A673 (cell line): ENCODE results near the gene CLASP1. TPM values are rescaled to one million over a fixed set of nuclear protein-coding genes. Genes with fewer than 3 reads are reported as not detected.

Source experiments
- BruUV-seq: library from RNA; stranded (reverse); fragments of 400-500 nt; replicated peaks from 2 replicates; lab custom pipeline; 2021; lab: Mats Ljungman, UMichigan
- CTCF ChIA-PET: fragments of 300-600 bp; sonication (Branson Sonifier 250); formaldehyde crosslinking; loops from one replicate; lab custom pipeline; 2022; ENCODE audit warnings: antibody characterized with exemption; lab: Charles Lee
- POLR2A ChIA-PET: fragments of 300-600 bp; sonication (Branson Sonifier 250); formaldehyde crosslinking; loops from one replicate; lab custom pipeline; 2022; ENCODE audit warnings: antibody characterized with exemption; ENCODE audit not compliant: low non-redundant PET; lab: Charles Lee
- DNase-seq: peaks from one replicate; pipeline ENCODE4 v3.0.0-alpha.2; 2015; ENCODE audit warnings: low spot score
- H3K27ac ChIP-seq: fragments of 200-600 bp; sonication (generic); 2 replicates; pipeline ENCODE4 v1.5.1; 2016; ENCODE audit warnings: mixed run types, low read depth, mild to moderate bottlenecking, mixed read lengths, antibody characterized with exemption, low read length; ENCODE audit not compliant: poor library complexity, severe bottlenecking
- H3K27me3 ChIP-seq: fragments of 200-600 bp; sonication (generic); replicated peaks from 2 replicates; pipeline ENCODE4 v1.6.1; 2017; ENCODE audit warnings: mixed run types, low read depth, mild to moderate bottlenecking, mixed read lengths, antibody characterized with exemption, low read length; ENCODE audit not compliant: insufficient read depth, poor library complexity
- H3K36me3 ChIP-seq: fragments of 200-600 bp; sonication (generic); 2 replicates; pipeline ENCODE4 v1.6.1; 2016; ENCODE audit warnings: mixed run types, mild to moderate bottlenecking, mixed read lengths, antibody characterized with exemption, low read length; ENCODE audit not compliant: insufficient read depth, poor library complexity, severe bottlenecking
- H3K4me1 ChIP-seq: fragments of 200-600 bp; sonication (generic); 2 replicates; pipeline ENCODE4 v1.6.1; 2017; ENCODE audit warnings: mixed run types, mild to moderate bottlenecking, mixed read lengths, antibody characterized with exemption, low read length; ENCODE audit not compliant: insufficient read depth, poor library complexity, severe bottlenecking
- H3K4me3 ChIP-seq: fragments of 200-600 bp; sonication (generic); 2 replicates; pipeline ENCODE4 v1.5.1; 2016; ENCODE audit warnings: low read depth, mixed run types, mild to moderate bottlenecking, mixed read lengths, low read length; ENCODE audit not compliant: poor library complexity, severe bottlenecking
- H3K9me3 ChIP-seq: fragments of 200-600 bp; sonication (generic); 2 replicates; pipeline ENCODE4 v1.6.1; 2016; ENCODE audit warnings: mixed run types, low read depth, mild to moderate bottlenecking, mixed read lengths, antibody characterized with exemption, low read length; ENCODE audit not compliant: poor library complexity, severe bottlenecking
- EZH2 ChIP-seq: fragments of 200-600 bp; sonication (generic); IDR thresholded peaks from 2 replicates; pipeline ENCODE4 v1.6.1; 2017; ENCODE audit warnings: borderline replicate concordance, low read depth, mild to moderate bottlenecking, mixed read lengths, antibody characterized with exemption, low read length; ENCODE audit not compliant: poor library complexity, severe bottlenecking
- intact Hi-C: fragments of 100-400 bp; cut with micrococcal nuclease; formaldehyde crosslinking; loops from one replicate; pipeline ENCODE4 v1.10.0; 2022; ENCODE audit not compliant: unreplicated experiment
- total RNA-seq: library from RNA; stranded (reverse); gene quantifications from 2 replicates; pipeline ENCODE4 v1.2.3, GENCODE V29; 2021
- TF ChIP-seq, protein P1 (sequence below): fragments of 300-800, 200-600 bp; sonication (generic); conservative IDR thresholded peaks from 2 replicates; pipeline ENCODE4 v1.5.1; 2017; ENCODE audit warnings: low read depth, mild to moderate bottlenecking, antibody characterized with exemption, low read length, moderate library complexity, mixed read lengths

CLASP1 gene
- total RNA-seq, 1 experiment from 2014 or later, result 69.1 TPM

DNA sequence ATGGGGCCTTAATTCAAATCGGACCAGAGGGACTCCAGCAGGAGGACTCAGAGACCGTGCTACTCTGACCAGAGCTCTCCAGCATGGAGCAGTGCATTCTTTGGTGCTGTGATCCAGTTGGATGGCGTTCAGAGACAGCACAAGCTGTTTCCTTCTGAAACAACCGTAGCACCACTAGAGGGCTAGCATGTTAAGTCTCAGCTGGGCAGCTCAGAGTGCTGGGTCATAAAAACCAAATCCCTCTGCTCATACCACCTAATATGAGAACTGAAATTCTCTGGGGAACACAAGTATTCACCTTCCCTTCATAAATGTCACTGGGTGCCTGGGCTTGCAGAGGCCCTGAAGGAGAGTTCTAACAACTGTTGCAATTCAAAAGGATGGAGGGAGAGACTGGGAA is 266.5 kb downstream of the CLASP1 start:
- no peak overlapping the region for H3K27ac ChIP-seq
- peaks cover 33% of the 10 kb centered on the region for H3K36me3 ChIP-seq
- H3K4me1 ChIP-seq, result no peaks in the 10 kb centered on the region
- DNase-seq, result peak; percentile 20
- no peaks in the 10 kb centered on the region for H3K9me3 ChIP-seq
- no peaks in the 10 kb centered on the region for H3K27me3 ChIP-seq
- intact Hi-C loops, result no loop called here
- no peak overlapping the region for H3K4me3 ChIP-seq
- TF ChIP-seq EZH2, result no peak
- TF ChIP-seq, protein P1, sequence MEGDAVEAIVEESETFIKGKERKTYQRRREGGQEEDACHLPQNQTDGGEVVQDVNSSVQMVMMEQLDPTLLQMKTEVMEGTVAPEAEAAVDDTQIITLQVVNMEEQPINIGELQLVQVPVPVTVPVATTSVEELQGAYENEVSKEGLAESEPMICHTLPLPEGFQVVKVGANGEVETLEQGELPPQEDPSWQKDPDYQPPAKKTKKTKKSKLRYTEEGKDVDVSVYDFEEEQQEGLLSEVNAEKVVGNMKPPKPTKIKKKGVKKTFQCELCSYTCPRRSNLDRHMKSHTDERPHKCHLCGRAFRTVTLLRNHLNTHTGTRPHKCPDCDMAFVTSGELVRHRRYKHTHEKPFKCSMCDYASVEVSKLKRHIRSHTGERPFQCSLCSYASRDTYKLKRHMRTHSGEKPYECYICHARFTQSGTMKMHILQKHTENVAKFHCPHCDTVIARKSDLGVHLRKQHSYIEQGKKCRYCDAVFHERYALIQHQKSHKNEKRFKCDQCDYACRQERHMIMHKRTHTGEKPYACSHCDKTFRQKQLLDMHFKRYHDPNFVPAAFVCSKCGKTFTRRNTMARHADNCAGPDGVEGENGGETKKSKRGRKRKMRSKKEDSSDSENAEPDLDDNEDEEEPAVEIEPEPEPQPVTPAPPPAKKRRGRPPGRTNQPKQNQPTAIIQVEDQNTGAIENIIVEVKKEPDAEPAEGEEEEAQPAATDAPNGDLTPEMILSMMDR, result 0 out of 2 replicates have a peak, but pooled peaks have one; percentile 13
- ChIA-PET CTCF (no interaction called here), POLR2A (no interaction called here)
- no TSS peak for BruUV-seq

DNA sequence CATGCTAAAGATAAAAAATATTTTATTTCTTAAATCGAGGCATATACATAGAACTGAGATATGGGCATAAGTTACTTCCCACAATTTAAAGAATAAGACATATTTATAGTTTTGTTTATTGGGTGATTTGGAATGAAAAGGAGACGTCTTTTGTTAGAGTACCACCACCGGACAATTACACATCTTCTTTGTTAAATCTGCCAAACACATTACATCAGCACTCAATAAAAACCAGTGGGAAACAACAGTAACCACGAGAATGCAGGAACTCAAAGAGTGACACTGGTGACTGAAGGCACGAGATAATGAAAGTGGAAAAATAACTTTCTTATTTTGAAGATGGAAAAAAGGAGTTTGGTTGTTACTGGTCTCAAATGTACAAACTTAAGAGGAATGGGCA is 271.6 kb downstream of the CLASP1 start:
- Histone ChIP-seq H3K4me1 (no peaks in the 10 kb centered on the region), H3K9me3 (no peaks in the 10 kb centered on the region), H3K36me3 (peaks cover 21% of the 10 kb centered on the region), H3K27ac (no peak overlapping the region), H3K27me3 (no peaks in the 10 kb centered on the region), H3K4me3 (no peak overlapping the region)
- peak; percentile 4 for DNase-seq
- BruUV-seq, result no TSS peak
- CTCF ChIA-PET, result no interaction called here
- intact Hi-C loops, result no loop called here
- TF ChIP-seq, protein P1, result no peak
- no peak for TF ChIP-seq EZH2
- POLR2A ChIA-PET, result no interaction called here

DNA sequence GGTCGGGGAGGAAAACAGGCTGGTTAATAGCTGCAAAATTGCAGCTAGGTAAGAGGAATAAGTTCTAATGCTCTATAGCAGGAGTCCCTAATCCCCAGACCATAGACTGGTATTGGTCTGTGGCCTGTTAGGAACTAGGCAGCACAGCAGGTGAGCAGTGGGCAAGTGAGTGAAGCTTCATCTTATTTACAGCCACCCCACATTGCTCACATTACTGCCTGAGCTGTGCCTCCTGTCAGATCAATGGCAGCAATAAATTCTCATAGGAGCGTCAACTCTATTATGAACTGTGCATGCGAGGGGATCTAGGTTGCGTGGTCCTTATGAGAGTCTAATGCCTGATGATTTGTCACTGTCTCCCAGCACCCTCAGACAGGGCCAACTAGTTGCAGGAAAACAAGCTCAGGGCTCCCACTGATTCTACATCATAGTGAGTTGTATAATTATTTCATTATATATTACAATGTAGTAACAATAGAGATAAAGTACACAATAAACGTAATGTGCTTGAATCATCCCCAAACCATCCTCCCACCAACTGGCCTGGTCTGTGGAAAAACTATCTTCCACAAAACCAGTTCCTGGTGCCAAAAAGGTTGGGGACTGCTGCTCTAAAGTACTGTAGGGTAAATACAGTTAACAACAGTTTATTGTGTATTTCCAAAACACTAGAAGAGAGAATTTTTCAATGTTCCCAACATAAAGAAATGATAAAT is 272.6 kb downstream of the CLASP1 start:
- ChIA-PET POLR2A (no interaction called here), CTCF (no interaction called here)
- no peak overlapping the region for H3K27ac ChIP-seq
- H3K4me3 ChIP-seq, result no peak overlapping the region
- H3K36me3 ChIP-seq, result peaks cover 17% of the 10 kb centered on the region
- no peaks in the 10 kb centered on the region for H3K4me1 ChIP-seq
- no TSS peak for BruUV-seq
- intact Hi-C loops, result no loop called here
- no peak for TF ChIP-seq EZH2
- TF ChIP-seq, protein P1, result no peak
- no peaks in the 10 kb centered on the region for H3K9me3 ChIP-seq
- no peak for DNase-seq
- H3K27me3 ChIP-seq, result no peaks in the 10 kb centered on the region
